Heart left ventricle (tissue), 16 donors: ENCODE measurements around the gene ZNF23. TPM values are rescaled to one million over a fixed set of nuclear protein-coding genes. Genes with fewer than 3 reads are reported as not detected.

ENCODE experiments used
- ATAC-seq, 4 donors: fragments of 200-7000 bp; cut with Tn5 transposase; one replicate each; pipeline ENCODE4 v1.9.1; 2020 to 2022; ENCODE audit warnings: moderate library complexity in 4 of 4, mild to moderate bottlenecking in 3 of 4, moderate number of reproducible peaks in 1 of 4
- DNase-seq, 5 donors: peaks; one replicate each; pipeline ENCODE4 v3.0.0-alpha.2; 2020
- H3K27ac ChIP-seq, 12 donors: fragments of 200-600 bp; sonication (generic) in 4 of 12; one replicate each; pipeline versions ENCODE4 v1.5.0 to v1.8.0; 2016 to 2022; ENCODE audit warnings: mild to moderate bottlenecking in 2 of 12
- H3K27me3 ChIP-seq, 9 donors: fragments of 200-600 bp; sonication (generic) in 2 of 9; one replicate each; pipeline versions ENCODE4 v1.5.1 to v1.8.0; 2016 to 2022; ENCODE audit warnings: mild to moderate bottlenecking in 3 of 9
- H3K36me3 ChIP-seq, 9 donors: fragments of 200-600 bp; sonication (generic) in 2 of 9; one replicate each; pipeline versions ENCODE4 v1.5.0 to v1.8.0; 2018 to 2022; ENCODE audit warnings: mild to moderate bottlenecking in 2 of 9
- H3K4me1 ChIP-seq, 12 donors: fragments of 200-600 bp; sonication (generic) in 4 of 12; one replicate each; pipeline versions ENCODE4 v1.5.0 to v1.8.0; 2016 to 2022; ENCODE audit warnings: mild to moderate bottlenecking in 3 of 12
- H3K4me3 ChIP-seq, 12 donors: fragments of 200-600 bp; sonication (generic) in 4 of 12; one replicate each; pipeline versions ENCODE4 v1.5.0 to v1.8.0; 2017 to 2022; ENCODE audit warnings: mild to moderate bottlenecking in 9 of 12, moderate library complexity in 4 of 12
- H3K9me3 ChIP-seq, 12 donors: fragments of 200-600 bp; sonication (generic) in 4 of 12; one replicate each; pipeline versions ENCODE4 v1.5.0 to v1.8.0; 2016 to 2022; ENCODE audit warnings: mild to moderate bottlenecking in 1 of 12
- CTCF ChIP-seq, 12 donors: fragments of 200-600 bp; sonication (generic) in 4 of 12; IDR thresholded peaks; one replicate each; pipeline versions ENCODE4 v1.5.0 to v1.8.0; 2018 to 2022; ENCODE audit warnings: antibody characterized with exemption in 12 of 12, mild to moderate bottlenecking in 5 of 12
- POLR2A ChIP-seq, 2 donors: fragments of 450-650 bp; IDR thresholded peaks; one replicate each; pipeline ENCODE4 v1.6.1; 2017; ENCODE audit warnings: antibody characterized with exemption in 2 of 2, mild to moderate bottlenecking in 2 of 2, moderate library complexity in 2 of 2
- WGBS, 4 donors: extraction: QIAGEN DNeasy Blood & Tissue Kit in 2 of 4; methylation state at CpG; one replicate each; pipeline versions ENCODE4 v1.1.5 to v1.1.7; 2013 to 2018; 5-methylcytosine and 5-hydroxymethylcytosine counted together
- intact Hi-C, 10 donors: fragments of 100-400 bp; cut with DNase I; formaldehyde crosslinking; loops; one replicate each; pipeline versions ENCODE4 v1.11.1 to v1.14.2; 2022
- polyA plus RNA-seq, 2 donors: library from polyadenylated mRNA; stranded (reverse); fragments of 200-250 nt; gene quantifications; one replicate each; pipeline ENCODE4 v1.2.3, GENCODE V29; 2013
- total RNA-seq, 9 donors: library from RNA; depleted of rRNA in 2 of 9; stranded (reverse); fragments of >200 nt in 2 of 9; fragmentation: NEBNext Ultra II Directional in 3 of 9; extraction: Animal tissue kit (Norgen Biotek cat#: 25700) in 3 of 9; gene quantifications; one replicate each; pipeline versions ENCODE4 v1.1.0 to v1.2.4, GENCODE V29; 2016 to 2023
- donor health status: ischemic (EF 13 %, LVEDD 7.1; RV severe dilation, severe dysfunction).
- donor health status: healthy with polysubstance abuse.
- donor health status: DM: no; HTN: yes; CAD: no.
- donor health status: DM: no; HTN: no; CAD: no.
- donor health status: ischemic (EF 25% LVEDD 6.9; RV normal size, moderate dysfunction).
- donor health status: ischemic (EF 25% LVEDD 5.7; RV mildly dilated, moderate dysfunction).
- donor health status: healthy.
- donor health status: DM: yes; HTN: yes; CAD: no.
- donor health status: ischemic (EF 35%, LVEDD 5.7; RV mildly dilated, moderate dysfunction).
- donor health status: nonischemic (EF 11% LVEDD 7.7; RV severe dilation, severe dysfunction).
- donor health status: DM: yes; HTN: yes; CAD: no.
- donor health status: PGD.
- donor health status: ischemic (EF 29% LVEDD 5.4; RV normal size, mild dysfunction).
- donor health status: nonischemic (EF 23%, LVEDD 6.1; RV moderate dilation, normal function).

ZNF23 gene
- total and polyA plus RNA-seq, 11 donors: 2.7 to 7.4 (median 4.7) TPM

- Histone ChIP-seq H3K27me3 (no peaks in the 10 kb centered on the region), H3K9me3 (no peaks in the 10 kb centered on the region), H3K4me1 (no peaks in the 10 kb centered on the region), H3K27ac (no peak overlapping the region), H3K4me3 (no peak overlapping the region), H3K36me3 (peaks cover 0 to 56% (median 41%) of the 10 kb centered on the region in 9 donors)
- intact Hi-C loops: no loop called here
- WGBS, 4 donors: 88 to 97% (median 92%) methylated on average over 2 of the region's 2 CpGs
- DNase-seq: no peak
- TF ChIP-seq CTCF (IDR thresholded peaks at IDR 0.05) (no peak), POLR2A (IDR thresholded peaks at IDR 0.05) (no peak)
- ATAC-seq: no peak
Observed at GRCh38 chr16:71472931-71473330, 10.9 kb upstream of the ZNF23 start.

GRCh38 chr16:71472051-71472450, 10.0 kb upstream of the ZNF23 start:
- peaks cover 0 to 48% (median 32%) of the 10 kb centered on the region in 9 donors for H3K36me3 ChIP-seq
- H3K27me3 ChIP-seq: no peaks in the 10 kb centered on the region
- no peaks in the 10 kb centered on the region for H3K4me1 ChIP-seq
- no peak overlapping the region for H3K4me3 ChIP-seq
- intact Hi-C loops: no loop called here
- no peak for ATAC-seq
- no peak for DNase-seq
- TF ChIP-seq CTCF (IDR thresholded peaks at IDR 0.05): no peak
- no peak for TF ChIP-seq POLR2A (IDR thresholded peaks at IDR 0.05)
- H3K9me3 ChIP-seq: no peaks in the 10 kb centered on the region
- H3K27ac ChIP-seq: no peak overlapping the region
- WGBS, 4 donors: 63 to 71% (median 65%) methylated on average over 2 of the region's 2 CpGs

GRCh38 chr16:71467810-71468209, 5.8 kb upstream of the ZNF23 start:
- Histone ChIP-seq H3K36me3 (peaks cover 0 to 12% (median 0%) of the 10 kb centered on the region in 9 donors), H3K4me3 (no peak overlapping the region), H3K4me1 (peaks cover 0 to 1% (median 0%) of the 10 kb centered on the region in 12 donors), H3K27me3 (no peaks in the 10 kb centered on the region), H3K9me3 (no peaks in the 10 kb centered on the region), H3K27ac (no peak overlapping the region)
- 22 to 30% (median 26%) methylated on average over 9 of the region's 9 CpGs for WGBS, 4 donors
- ATAC-seq (peak in 1 of 4 donors; percentile 36), DNase-seq (no peak)
- TF ChIP-seq POLR2A (IDR thresholded peaks at IDR 0.05): no peak
- TF ChIP-seq CTCF (IDR thresholded peaks at IDR 0.05): no peak
- intact Hi-C loops: no loop called here

- intact Hi-C loops: no loop called here
- no peak for ATAC-seq
- peaks cover 0 to 23% (median 12%) of the 10 kb centered on the region in 12 donors for H3K4me1 ChIP-seq
- no peaks in the 10 kb centered on the region for H3K9me3 ChIP-seq
- WGBS, 4 donors: 48 to 64% (median 53%) methylated on average over 1 of the region's 1 CpG
- H3K27ac ChIP-seq: no peak overlapping the region
- H3K36me3 ChIP-seq: no peaks in the 10 kb centered on the region
- H3K27me3 ChIP-seq: no peaks in the 10 kb centered on the region
- no peak overlapping the region for H3K4me3 ChIP-seq
- DNase-seq: no peak
- TF ChIP-seq CTCF (IDR thresholded peaks at IDR 0.05) (no peak), POLR2A (IDR thresholded peaks at IDR 0.05) (no peak)
Observed at GRCh38 chr16:71464231-71464630, 2.2 kb upstream of the ZNF23 start.
